Subcutaneous adipose tissue (tissue), 4 donors: ENCODE results near the gene UCP2. TPM values are rescaled to one million over a fixed set of nuclear protein-coding genes. Genes with fewer than 3 reads are reported as not detected.

Experiments used
- CTCF ChIP-seq: fragments of 450-650 bp; IDR thresholded peaks from one replicate; pipeline ENCODE4 v1.5.1; 2016; ENCODE audit warnings: low read depth, mild to moderate bottlenecking, control low read depth, antibody characterized with exemption, moderate library complexity
- total RNA-seq, 4 donors: library from RNA; depleted of rRNA; stranded (reverse); fragments of >200 nt; gene quantifications; one replicate each; pipeline ENCODE4 v1.1.0, GENCODE V29; 2016

UCP2 gene
- total RNA-seq, 4 donors from 2014 or later: 43.6 to 127 (median 110) TPM

- no peak for TF ChIP-seq CTCF
Observed at GRCh38 chr11:74021998-74022397, 39.4 kb upstream of the UCP2 start.

GRCh38 chr11:74020539-74020938, 37.9 kb upstream of the UCP2 start:
- TF ChIP-seq CTCF: no peak

GRCh38 chr11:74019860-74020259, 37.2 kb upstream of the UCP2 start:
- no peak for TF ChIP-seq CTCF

- no peak for TF ChIP-seq CTCF
Observed at GRCh38 chr11:74019104-74019738, 36.6 kb upstream of the UCP2 start.

- TF ChIP-seq CTCF: no peak
Observed at GRCh38 chr11:74018331-74019005, 35.8 kb upstream of the UCP2 start.

- TF ChIP-seq CTCF: no peak
Observed at GRCh38 chr11:74017631-74018030, 35.0 kb upstream of the UCP2 start.

- no peak for TF ChIP-seq CTCF
Observed at GRCh38 chr11:74015919-74016684, 33.5 kb upstream of the UCP2 start.
